GM12878 (cell line): ENCODE data around the gene ZNF264. TPM values are rescaled to one million over a fixed set of nuclear protein-coding genes. Genes with fewer than 3 reads are reported as not detected.

Source experiments
- ATAC-seq: fragments of 200-7000 bp; cut with Tn5 transposase; 3 replicates; pipeline ENCODE4 v1.9.1; 2020; ENCODE audit warnings: mild to moderate bottlenecking, moderate library complexity
- BruUV-seq: library from RNA; stranded (reverse); fragments of 400-500 nt; replicated peaks from 2 replicates; lab custom pipeline; 2021; lab: Mats Ljungman, UMichigan
- CTCF ChIA-PET: fragments of 300-600 bp; sonication (Branson Sonifier 250); formaldehyde crosslinking; extraction: SDS; loops from one replicate; lab custom pipeline; 2021; ENCODE audit warnings: inconsistent platforms; lab: Yijun Ruan, JAX
- POLR2A ChIA-PET: fragments of 350-600 bp; formaldehyde crosslinking; extraction: SDS; loops from one replicate; lab custom pipeline; 2021; ENCODE audit warnings: inconsistent platforms; lab: Charles Lee
- RAD21 ChIA-PET: fragments of 300-600 bp; sonication (Branson Sonifier 250); formaldehyde crosslinking; loops from one replicate; lab custom pipeline; 2023; ENCODE audit warnings: antibody characterized with exemption; ENCODE audit not compliant: unreplicated experiment; lab: Charles Lee
- SMC1A ChIA-PET: fragments of 300-600 bp; sonication (Branson Sonifier 250); formaldehyde crosslinking; loops from one replicate; lab custom pipeline; 2023; ENCODE audit not compliant: unreplicated experiment, uncharacterized antibody; lab: Charles Lee
- DNase-seq: peaks from one replicate; pipeline ENCODE4 v3.0.0-alpha.2; 2011; ENCODE audit warnings: low read depth, low spot score
- FAIRE-seq: peaks from 3 replicates; lab custom pipeline; 2011; peaks lifted over from hg19 to GRCh38; lab: Jason Lieb, UNC
- H2AFZ ChIP-seq: 2 replicates; pipeline ENCODE4 v1.6.0; 2011; ENCODE audit warnings: low read depth, low read length, control low read depth; ENCODE audit not compliant: control insufficient read depth
- H3K27ac ChIP-seq: 2 replicates; pipeline ENCODE4 v1.5.1; 2011; ENCODE audit warnings: control low read depth; ENCODE audit not compliant: control insufficient read depth, insufficient read depth
- H3K27me3 ChIP-seq, 2 experiments: replicated peaks in 1 of 2; 2 replicates each; pipeline versions ENCODE4 v1.6.0 to v1.6.1; 2011; ENCODE audit warnings: low read length in 1 of 2; ENCODE audit not compliant: control insufficient read depth in 2 of 2, insufficient read depth in 2 of 2
- H3K36me3 ChIP-seq, 2 experiments: 2 replicates each; pipeline ENCODE4 v1.5.1; 2011; ENCODE audit warnings: low read length in 1 of 2; ENCODE audit not compliant: control insufficient read depth in 2 of 2, insufficient read depth in 2 of 2
- H3K4me1 ChIP-seq: 2 replicates; pipeline ENCODE4 v1.6.1; 2011; ENCODE audit warnings: mild to moderate bottlenecking, low read length, moderate library complexity, mixed read lengths; ENCODE audit not compliant: control insufficient read depth, insufficient read depth
- H3K4me2 ChIP-seq: 2 replicates; pipeline ENCODE4 v1.6.0; 2011; ENCODE audit warnings: control low read depth; ENCODE audit not compliant: control insufficient read depth, insufficient read depth
- H3K4me3 ChIP-seq: fragments of 200-600 bp; sonication (generic); 2 replicates; pipeline ENCODE4 v1.5.1; 2016
- H3K79me2 ChIP-seq: 2 replicates; pipeline ENCODE4 v1.6.0; 2011; ENCODE audit warnings: low read length; ENCODE audit not compliant: control insufficient read depth, insufficient read depth
- H3K9ac ChIP-seq: 2 replicates; pipeline ENCODE4 v1.8.0; 2011; ENCODE audit warnings: low read length, control low read depth, mixed read lengths; ENCODE audit not compliant: control insufficient read depth, insufficient read depth
- H3K9me3 ChIP-seq: replicated peaks from 3 replicates; pipeline ENCODE4 v1.5.1; 2011; ENCODE audit warnings: mild to moderate bottlenecking, low read length; ENCODE audit not compliant: control insufficient read depth, insufficient read depth
- H4K20me1 ChIP-seq: 2 replicates; pipeline ENCODE4 v1.6.0; 2011; ENCODE audit not compliant: control insufficient read depth, insufficient read depth
- BCL11A ChIP-seq: IDR thresholded peaks from 2 replicates; pipeline ENCODE4 v1.6.1; 2011; ENCODE audit warnings: low read depth, low read length
- ETV6 ChIP-seq, 2 experiments: fragments of 450-650 bp in 1 of 2; IDR thresholded peaks in 1 of 2; conservative IDR thresholded peaks in 1 of 2; 2 replicates each; pipeline ENCODE4 v1.6.1; 2014; ENCODE audit warnings: antibody characterized with exemption in 1 of 2, borderline replicate concordance in 1 of 2, low read depth in 1 of 2, mild to moderate bottlenecking in 1 of 2, moderate library complexity in 1 of 2
- IRF3 ChIP-seq: fragments of 450-650 bp; IDR thresholded peaks from 2 replicates; pipeline ENCODE4 v1.6.1; 2014; ENCODE audit warnings: mild to moderate bottlenecking
- MXI1 ChIP-seq: fragments of 150-350 bp; IDR thresholded peaks from 2 replicates; pipeline ENCODE4 v1.6.1; 2011; ENCODE audit warnings: low read depth, mild to moderate bottlenecking, inconsistent platforms, low read length, improper control_type of control experiment
- NR2C2 ChIP-seq: IDR thresholded peaks from 2 replicates; pipeline ENCODE4 v1.6.1; 2011; ENCODE audit warnings: borderline replicate concordance, low read depth; ENCODE audit not compliant: control insufficient read depth, insufficient read length
- RB1 ChIP-seq: fragments of 450-650 bp; formaldehyde crosslinking; IDR thresholded peaks from 2 replicates; pipeline ENCODE4 v1.6.1; 2017; ENCODE audit warnings: mild to moderate bottlenecking, borderline replicate concordance
- WGBS: methylation state at CpG from one replicate; pipeline ENCODE4 v1.1.6; 2016; ENCODE audit warnings: low lambda C conversion rate; ENCODE audit not compliant: insufficient replicate concordance, insufficient coverage; ENCODE audit errors: missing lambda C conversion rate; 5-methylcytosine and 5-hydroxymethylcytosine counted together
- in situ Hi-C: fragments of 300-500 bp; cut with MboI; formaldehyde crosslinking; loops from 9 replicates; pipeline ENCODE4 v1.14.3; 2018; ENCODE audit warnings: mixed read lengths
- intact Hi-C: fragments of 100-400 bp; cut with micrococcal nuclease; formaldehyde crosslinking; loops from one replicate; pipeline ENCODE4 v1.14.2; 2022; ENCODE audit not compliant: unreplicated experiment
- polyA plus RNA-seq, 11 experiments: library from polyadenylated mRNA; depleted of rRNA in 4 of 11; unstranded in 6 of 11; stranded (reverse) in 5 of 11; fragments of >200 nt; fragmentation: Nextera tagmentation in 4 of 11; fragmentation: Illumina TruSeq in 1 of 11; extraction: Ambion mirVana in 4 of 11; extraction: Trizol in 1 of 11; gene quantifications; 1 replicate in 1 of 11; 2 replicates in 10 of 11; pipeline versions ENCODE4 v1.2.1 to v1.2.3, GENCODE V29; 2011 to 2016; ENCODE audit warnings: inconsistent platforms in 2 of 11, missing spikeins in 2 of 11, low read depth in 1 of 11
- small RNA-seq: library from RNA; depleted of rRNA; stranded (forward); fragments of <200 nt; gene quantifications from one replicate; pipeline ENCODE3, GENCODE V24; 2014
- total RNA-seq, 4 experiments: library from RNA; depleted of rRNA in 3 of 4; stranded (reverse); fragments of >200 nt in 3 of 4; fragmentation: Illumina TruSeq in 1 of 4; extraction: Trizol in 1 of 4; gene quantifications; 2 replicates each; pipeline versions ENCODE4 v1.2.1 to v1.2.3, GENCODE V29; 2013 to 2021
- TF ChIP-seq, protein P1 (sequence below): IDR thresholded peaks from 2 replicates; pipeline ENCODE4 v1.6.1; 2012; ENCODE audit warnings: low read depth, low read length, improper control_type of control experiment

The ZNF264 gene
- total and polyA plus RNA-seq, 10 of the 15 experiments (the other 5 are each of a cell fraction or from before 2014, with no cell fraction given), result 0.76 to 22.9 (median 9.4) TPM

GRCh38 chr19:57271280-57271679 is 80.0 kb downstream of the ZNF264 start:
- FAIRE-seq, result no peak
- no peak for ATAC-seq
- WGBS, result 98% methylated on average over 8 of the region's 8 CpGs
- ChIA-PET CTCF (no interaction called here), RAD21 (no interaction called here)
- peaks cover 29% of the 10 kb centered on the region for H3K4me1 ChIP-seq
- no peak overlapping the region for H3K9ac ChIP-seq
- DNase-seq, result no peak
- H2AFZ ChIP-seq, result no peak overlapping the region
- TF ChIP-seq RB1, result no peak
- no peak for TF ChIP-seq ETV6 (conservative IDR thresholded peaks at IDR 0.05 in 1 of 2, IDR thresholded peaks at IDR 0.05 in 1 of 2; ENCODE audit: borderline replicate concordance in 1 of 2, low read depth in 1 of 2)
- no peak for TF ChIP-seq IRF3
- TF ChIP-seq, protein P1, sequence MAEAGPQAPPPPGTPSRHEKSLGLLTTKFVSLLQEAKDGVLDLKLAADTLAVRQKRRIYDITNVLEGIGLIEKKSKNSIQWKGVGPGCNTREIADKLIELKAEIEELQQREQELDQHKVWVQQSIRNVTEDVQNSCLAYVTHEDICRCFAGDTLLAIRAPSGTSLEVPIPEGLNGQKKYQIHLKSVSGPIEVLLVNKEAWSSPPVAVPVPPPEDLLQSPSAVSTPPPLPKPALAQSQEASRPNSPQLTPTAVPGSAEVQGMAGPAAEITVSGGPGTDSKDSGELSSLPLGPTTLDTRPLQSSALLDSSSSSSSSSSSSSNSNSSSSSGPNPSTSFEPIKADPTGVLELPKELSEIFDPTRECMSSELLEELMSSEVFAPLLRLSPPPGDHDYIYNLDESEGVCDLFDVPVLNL, result no peak
- no peak for TF ChIP-seq BCL11A
- no peak for TF ChIP-seq NR2C2
- TF ChIP-seq MXI1, result no peak
- TF ChIP-seq, all 136 proteins: peak for 0
- H3K79me2 ChIP-seq, result no peaks in the 10 kb centered on the region; the same call in 1 of the 2 replicates
- ChIA-PET POLR2A (interaction anchor here (1.2 kb wide), 1 partner anchor 16 kb away, joined by 7 read pairs; no protein-coding TSS in a partner anchor), SMC1A (interaction anchor here (1.1 kb wide), 1 partner anchor 24 kb away, joined by 3 read pairs; no protein-coding TSS in a partner anchor)
- no peak overlapping the region for H3K4me2 ChIP-seq
- no peaks in the 10 kb centered on the region for H3K36me3 ChIP-seq
- in situ Hi-C loops (no loop called here), intact Hi-C loops (no loop called here)
- no peaks in the 10 kb centered on the region for H3K27me3 ChIP-seq
- no TSS peak for BruUV-seq
- no peaks in the 10 kb centered on the region for H4K20me1 ChIP-seq
- H3K9me3 ChIP-seq, result no peaks in the 10 kb centered on the region; the same call in 2 of the 3 replicates
- H3K27ac ChIP-seq, result no peak overlapping the region
- H3K4me3 ChIP-seq, result no peak overlapping the region

Small RNAs within 50 kb of the gene (small RNA-seq; reads per million reads assigned to genes)
- gene AC025588.3, result not detected

Other genes starting within 250 kb of the ZNF264 start
Only the 7 nearest of the 13 such genes appear.
- not detected in 2 replicates for gene USP29, start 71.5 kb upstream of the ZNF264 start, total RNA-seq (2014; rRNA removed)
- not detected in 2 replicates for gene USP29, start 71.5 kb upstream of the ZNF264 start, total RNA-seq (2014; rRNA removed; fragmentation: Illumina TruSeq; extraction: Trizol)
- not detected in 2 replicates for gene USP29, start 71.5 kb upstream of the ZNF264 start, total RNA-seq (2021)
- not detected in 2 replicates for gene USP29, start 71.5 kb upstream of the ZNF264 start, polyA plus RNA-seq (2011; rRNA removed)
- gene USP29, start 71.5 kb upstream of the ZNF264 start, polyA plus RNA-seq (2014; fragmentation: Illumina TruSeq; extraction: Trizol), result not detected in 2 replicates
- not detected for gene USP29, start 71.5 kb upstream of the ZNF264 start, polyA plus RNA-seq (2014; fragmentation: Nextera tagmentation; extraction: Ambion mirVana)
- not detected in 2 replicates for gene USP29, start 71.5 kb upstream of the ZNF264 start, polyA plus RNA-seq (2014; rRNA removed)
- gene USP29, start 71.5 kb upstream of the ZNF264 start, polyA plus RNA-seq (2016; fragmentation: Nextera tagmentation; extraction: Ambion mirVana), result not detected
- not detected in 2 replicates for gene ZIM3, start 46.3 kb upstream of the ZNF264 start, total RNA-seq (2014; rRNA removed)
- gene ZIM3, start 46.3 kb upstream of the ZNF264 start, total RNA-seq (2014; rRNA removed; fragmentation: Illumina TruSeq; extraction: Trizol), result not detected in 2 replicates
- not detected in 2 replicates for gene ZIM3, start 46.3 kb upstream of the ZNF264 start, total RNA-seq (2021)
- not detected in 2 replicates for gene ZIM3, start 46.3 kb upstream of the ZNF264 start, polyA plus RNA-seq (2011; rRNA removed)
- gene ZIM3, start 46.3 kb upstream of the ZNF264 start, polyA plus RNA-seq (2014; fragmentation: Illumina TruSeq; extraction: Trizol), result not detected in 2 replicates
- not detected for gene ZIM3, start 46.3 kb upstream of the ZNF264 start, polyA plus RNA-seq (2014; fragmentation: Nextera tagmentation; extraction: Ambion mirVana)
- gene ZIM3, start 46.3 kb upstream of the ZNF264 start, polyA plus RNA-seq (2014; rRNA removed), result not detected in 2 replicates
- not detected for gene ZIM3, start 46.3 kb upstream of the ZNF264 start, polyA plus RNA-seq (2016; fragmentation: Nextera tagmentation; extraction: Ambion mirVana)
- gene DUXA, start 24.0 kb upstream of the ZNF264 start, total RNA-seq (2014; rRNA removed), result not detected in 2 replicates
- gene DUXA, start 24.0 kb upstream of the ZNF264 start, total RNA-seq (2014; rRNA removed; fragmentation: Illumina TruSeq; extraction: Trizol), result not detected in 2 replicates
- not detected in 2 replicates for gene DUXA, start 24.0 kb upstream of the ZNF264 start, total RNA-seq (2021)
- gene DUXA, start 24.0 kb upstream of the ZNF264 start, polyA plus RNA-seq (2011; rRNA removed), result not detected in 2 replicates
- gene DUXA, start 24.0 kb upstream of the ZNF264 start, polyA plus RNA-seq (2014; fragmentation: Illumina TruSeq; extraction: Trizol), result not detected in 2 replicates
- gene DUXA, start 24.0 kb upstream of the ZNF264 start, polyA plus RNA-seq (2014; fragmentation: Nextera tagmentation; extraction: Ambion mirVana), result not detected
- gene DUXA, start 24.0 kb upstream of the ZNF264 start, polyA plus RNA-seq (2014; rRNA removed), result not detected in 2 replicates
- gene DUXA, start 24.0 kb upstream of the ZNF264 start, polyA plus RNA-seq (2016; fragmentation: Nextera tagmentation; extraction: Ambion mirVana), result not detected
- 0.79 and 0.87 TPM in 2 replicates for gene AURKC, start 39.5 kb downstream of the ZNF264 start, total RNA-seq (2014; rRNA removed)
- 0.78 and 0.89 TPM in 2 replicates for gene AURKC, start 39.5 kb downstream of the ZNF264 start, total RNA-seq (2014; rRNA removed; fragmentation: Illumina TruSeq; extraction: Trizol)
- 0.97 and 1.3 TPM in 2 replicates for gene AURKC, start 39.5 kb downstream of the ZNF264 start, total RNA-seq (2021)
- gene AURKC, start 39.5 kb downstream of the ZNF264 start, polyA plus RNA-seq (2011; rRNA removed), result 0.58 and 0.68 TPM in 2 replicates
- gene AURKC, start 39.5 kb downstream of the ZNF264 start, polyA plus RNA-seq (2014; fragmentation: Illumina TruSeq; extraction: Trizol), result 0.73 and 1.8 TPM in 2 replicates
- gene AURKC, start 39.5 kb downstream of the ZNF264 start, polyA plus RNA-seq (2014; fragmentation: Nextera tagmentation; extraction: Ambion mirVana), result 1 to 10 TPM in 1 of 2 experiments, under 1 TPM in 1; 0.32 to 1.2 TPM
- 1.1 and 1.6 TPM in 2 replicates for gene AURKC, start 39.5 kb downstream of the ZNF264 start, polyA plus RNA-seq (2014; rRNA removed)
- under 1 TPM in 1 of 2 experiments, not detected in 1; 0.24 TPM for gene AURKC, start 39.5 kb downstream of the ZNF264 start, polyA plus RNA-seq (2016; fragmentation: Nextera tagmentation; extraction: Ambion mirVana)
- gene ZNF805, start 49.1 kb downstream of the ZNF264 start, total RNA-seq (2014; rRNA removed), result 6.5 and 7.3 TPM in 2 replicates
- gene ZNF805, start 49.1 kb downstream of the ZNF264 start, total RNA-seq (2014; rRNA removed; fragmentation: Illumina TruSeq; extraction: Trizol), result 8.9 and 9.4 TPM in 2 replicates
- 7.1 and 7.2 TPM in 2 replicates for gene ZNF805, start 49.1 kb downstream of the ZNF264 start, total RNA-seq (2021)
- 5.0 and 5.3 TPM in 2 replicates for gene ZNF805, start 49.1 kb downstream of the ZNF264 start, polyA plus RNA-seq (2011; rRNA removed)
- gene ZNF805, start 49.1 kb downstream of the ZNF264 start, polyA plus RNA-seq (2014; fragmentation: Illumina TruSeq; extraction: Trizol), result 2.4 and 3.6 TPM in 2 replicates
- under 1 TPM; 0.31 to 0.42 TPM for gene ZNF805, start 49.1 kb downstream of the ZNF264 start, polyA plus RNA-seq (2014; fragmentation: Nextera tagmentation; extraction: Ambion mirVana)
- gene ZNF805, start 49.1 kb downstream of the ZNF264 start, polyA plus RNA-seq (2014; rRNA removed), result 2.1 and 2.8 TPM in 2 replicates
- gene ZNF805, start 49.1 kb downstream of the ZNF264 start, polyA plus RNA-seq (2016; fragmentation: Nextera tagmentation; extraction: Ambion mirVana), result 1 to 10 TPM; 1.5 to 1.8 TPM
- 34.4 and 37.5 TPM in 2 replicates for gene ZNF460, start 89.0 kb downstream of the ZNF264 start, total RNA-seq (2014; rRNA removed)
- gene ZNF460, start 89.0 kb downstream of the ZNF264 start, total RNA-seq (2014; rRNA removed; fragmentation: Illumina TruSeq; extraction: Trizol), result 42.4 and 46.5 TPM in 2 replicates
- 41.7 and 43.0 TPM in 2 replicates for gene ZNF460, start 89.0 kb downstream of the ZNF264 start, total RNA-seq (2021)
- 23.8 and 25.2 TPM in 2 replicates for gene ZNF460, start 89.0 kb downstream of the ZNF264 start, polyA plus RNA-seq (2011; rRNA removed)
- 1.5 and 2.8 TPM in 2 replicates for gene ZNF460, start 89.0 kb downstream of the ZNF264 start, polyA plus RNA-seq (2014; fragmentation: Illumina TruSeq; extraction: Trizol)
- under 1 TPM; 0.15 to 0.58 TPM for gene ZNF460, start 89.0 kb downstream of the ZNF264 start, polyA plus RNA-seq (2014; fragmentation: Nextera tagmentation; extraction: Ambion mirVana)
- 7.7 and 8.5 TPM in 2 replicates for gene ZNF460, start 89.0 kb downstream of the ZNF264 start, polyA plus RNA-seq (2014; rRNA removed)
- gene ZNF460, start 89.0 kb downstream of the ZNF264 start, polyA plus RNA-seq (2016; fragmentation: Nextera tagmentation; extraction: Ambion mirVana), result 1 to 10 TPM; 8.0 to 8.9 TPM
- gene ZNF543, start 129.0 kb downstream of the ZNF264 start, total RNA-seq (2014; rRNA removed), result 9.0 and 9.5 TPM in 2 replicates
- 8.5 and 8.6 TPM in 2 replicates for gene ZNF543, start 129.0 kb downstream of the ZNF264 start, total RNA-seq (2014; rRNA removed; fragmentation: Illumina TruSeq; extraction: Trizol)
- 7.3 and 8.0 TPM in 2 replicates for gene ZNF543, start 129.0 kb downstream of the ZNF264 start, total RNA-seq (2021)
- 3.4 and 4.5 TPM in 2 replicates for gene ZNF543, start 129.0 kb downstream of the ZNF264 start, polyA plus RNA-seq (2011; rRNA removed)
- gene ZNF543, start 129.0 kb downstream of the ZNF264 start, polyA plus RNA-seq (2014; fragmentation: Illumina TruSeq; extraction: Trizol), result 2.4 and 2.7 TPM in 2 replicates
- under 1 TPM; 0.53 to 0.74 TPM for gene ZNF543, start 129.0 kb downstream of the ZNF264 start, polyA plus RNA-seq (2014; fragmentation: Nextera tagmentation; extraction: Ambion mirVana)
- gene ZNF543, start 129.0 kb downstream of the ZNF264 start, polyA plus RNA-seq (2014; rRNA removed), result 3.2 and 3.5 TPM in 2 replicates
- gene ZNF543, start 129.0 kb downstream of the ZNF264 start, polyA plus RNA-seq (2016; fragmentation: Nextera tagmentation; extraction: Ambion mirVana), result 1 to 10 TPM; 3.7 to 4.3 TPM